LHCN-M2 (cell line): Measurements from ENCODE around the gene RPL10. TPM values are rescaled to one million over a fixed set of nuclear protein-coding genes. Genes with fewer than 3 reads are reported as not detected.
"Not testable (repeated sequence)": the region's sequence is repeated elsewhere in the genome, so short reads cannot be mapped to it uniquely, and the experiment has no call there.

Experiments used
- DNase-seq: peaks from one replicate; pipeline ENCODE4 v3.0.0-alpha.2; 2012; ENCODE audit warnings: low read depth
- total RNA-seq: library from RNA; depleted of rRNA; stranded (reverse); fragments of >200 nt; gene quantifications from 2 replicates; pipeline ENCODE4 v1.2.3, GENCODE V29; 2014

Gene RPL10
- total RNA-seq, 1 experiment from 2014 or later: 4,535 TPM

DNA sequence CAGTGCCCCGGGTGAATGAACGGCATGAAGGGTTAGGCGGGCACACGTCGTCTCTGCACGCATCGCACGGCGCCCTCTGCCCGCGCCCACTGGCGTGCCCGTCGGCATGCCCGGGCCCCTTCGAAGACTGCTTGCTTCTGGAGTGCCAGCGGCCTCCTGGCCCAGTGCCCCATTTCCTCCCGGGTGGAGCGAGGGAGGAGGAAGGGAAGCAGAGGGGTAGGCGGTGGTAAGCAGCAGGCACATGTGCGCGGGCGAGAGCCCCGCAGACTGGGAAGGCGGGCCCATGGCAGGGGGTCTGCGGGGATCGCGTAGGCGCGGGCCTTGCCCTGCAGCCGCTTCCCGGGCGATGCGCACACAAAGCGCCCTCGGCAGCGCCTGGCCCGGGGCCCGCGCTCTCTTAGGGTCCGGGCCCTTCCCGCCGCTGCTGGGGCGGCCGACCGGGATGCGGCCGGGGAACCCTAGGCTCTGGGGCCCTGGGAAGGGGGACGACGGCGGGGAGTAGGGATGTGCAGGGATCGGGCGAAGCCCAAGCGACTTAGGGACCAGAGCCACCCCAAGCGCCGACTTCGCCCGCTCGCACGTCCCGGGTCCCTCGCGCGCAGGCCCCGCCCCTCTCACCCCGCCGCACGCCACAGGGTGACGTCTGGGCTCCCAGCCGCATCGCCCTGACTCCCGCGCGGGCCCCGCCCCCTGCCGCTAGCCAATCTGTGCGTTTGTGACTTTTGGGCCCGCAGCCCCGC, 19.9 kb upstream of the RPL10 start:
- peak; percentile 39 for DNase-seq

- peak; percentile 96 for DNase-seq
Observed at GRCh38 chrX:154378799-154379568, 19.2 kb upstream of the RPL10 start, which contains the start of gene EMD. Gene EMD (plus strand): TSS chrX:154379295. CDS start chrX:154379485, 190 bp downstream.

DNA sequence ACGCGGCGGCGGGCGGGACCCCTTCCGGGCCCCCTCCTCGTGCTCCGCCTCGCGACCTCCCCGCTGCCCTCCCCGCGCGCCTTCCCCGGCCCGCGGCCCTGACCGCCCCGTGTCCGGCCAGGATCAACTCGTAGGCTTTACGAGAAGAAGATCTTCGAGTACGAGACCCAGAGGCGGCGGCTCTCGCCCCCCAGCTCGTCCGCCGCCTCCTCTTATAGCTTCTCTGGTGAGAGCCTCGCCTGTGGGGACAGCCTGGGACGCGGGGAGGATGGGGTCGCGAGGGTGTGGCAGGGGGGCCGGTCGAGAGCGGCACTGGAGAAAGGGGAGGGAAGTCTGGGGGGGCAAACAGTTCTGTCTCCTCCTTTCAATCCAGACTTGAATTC, 18.6 kb upstream of the RPL10 start:
- no peak for DNase-seq

DNA sequence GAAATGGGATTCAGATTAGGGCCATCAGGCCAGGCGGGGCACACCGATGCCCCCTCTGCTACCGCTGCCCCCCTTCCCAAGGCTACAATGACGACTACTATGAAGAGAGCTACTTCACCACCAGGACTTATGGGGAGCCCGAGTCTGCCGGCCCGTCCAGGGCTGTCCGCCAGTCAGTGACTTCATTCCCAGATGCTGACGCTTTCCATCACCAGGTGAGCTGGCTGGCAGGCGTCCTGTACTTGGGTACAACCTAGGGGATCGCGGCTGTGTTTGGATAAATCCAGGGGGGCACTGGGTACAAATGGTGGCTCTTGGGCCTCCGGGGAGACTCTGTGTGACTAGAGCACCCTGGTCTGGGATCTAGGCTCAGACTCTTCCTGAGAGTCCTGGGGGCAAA, 18.0 kb upstream of the RPL10 start:
- no peak for DNase-seq

- DNase-seq: no peak
Observed at GRCh38 chrX:154380787-154381186, 17.4 kb upstream of the RPL10 start.

GRCh38 chrX:154381271-154381670, 16.9 kb upstream of the RPL10 start:
- no peak for DNase-seq

DNA sequence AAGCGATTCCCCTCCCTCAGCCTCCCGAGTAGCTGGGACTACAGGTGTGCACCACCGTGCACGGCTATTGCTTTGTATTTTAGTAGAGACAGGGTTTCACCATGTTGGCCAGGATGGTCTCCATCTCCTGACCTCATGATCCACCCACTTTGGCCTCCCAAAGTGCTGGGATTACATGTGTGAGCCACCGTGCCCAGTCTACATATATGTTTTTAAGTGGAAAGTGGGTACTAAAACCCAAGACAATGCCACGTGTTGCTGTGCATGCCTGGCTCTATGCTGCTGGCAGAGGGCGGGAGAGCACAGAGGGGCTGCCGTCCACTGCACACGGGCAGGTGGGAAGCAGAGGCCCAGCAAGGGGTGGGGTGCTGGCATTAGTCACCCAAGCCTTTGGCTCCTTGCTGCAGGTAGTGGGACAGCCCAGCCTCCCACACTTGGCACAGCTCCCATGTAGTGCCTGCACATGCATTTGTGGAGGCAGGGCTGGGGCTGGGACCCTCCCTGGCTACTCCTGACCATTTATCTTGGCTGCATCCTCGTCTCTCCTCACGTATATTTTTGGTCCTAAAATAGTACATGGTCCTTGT, 15.6 kb upstream of the RPL10 start:
- no peak for DNase-seq

GRCh38 chrX:154383359-154384283, 14.6 kb upstream of the RPL10 start:
- DNase-seq: no peak

GRCh38 chrX:154384284-154384892, 13.8 kb upstream of the RPL10 start:
- no peak for DNase-seq

GRCh38 chrX:154388094-154388493, 10.1 kb upstream of the RPL10 start:
- DNase-seq: not testable (repeated sequence)

GRCh38 chrX:154388649-154389048, 9.5 kb upstream of the RPL10 start:
- DNase-seq: not testable (repeated sequence)

DNA sequence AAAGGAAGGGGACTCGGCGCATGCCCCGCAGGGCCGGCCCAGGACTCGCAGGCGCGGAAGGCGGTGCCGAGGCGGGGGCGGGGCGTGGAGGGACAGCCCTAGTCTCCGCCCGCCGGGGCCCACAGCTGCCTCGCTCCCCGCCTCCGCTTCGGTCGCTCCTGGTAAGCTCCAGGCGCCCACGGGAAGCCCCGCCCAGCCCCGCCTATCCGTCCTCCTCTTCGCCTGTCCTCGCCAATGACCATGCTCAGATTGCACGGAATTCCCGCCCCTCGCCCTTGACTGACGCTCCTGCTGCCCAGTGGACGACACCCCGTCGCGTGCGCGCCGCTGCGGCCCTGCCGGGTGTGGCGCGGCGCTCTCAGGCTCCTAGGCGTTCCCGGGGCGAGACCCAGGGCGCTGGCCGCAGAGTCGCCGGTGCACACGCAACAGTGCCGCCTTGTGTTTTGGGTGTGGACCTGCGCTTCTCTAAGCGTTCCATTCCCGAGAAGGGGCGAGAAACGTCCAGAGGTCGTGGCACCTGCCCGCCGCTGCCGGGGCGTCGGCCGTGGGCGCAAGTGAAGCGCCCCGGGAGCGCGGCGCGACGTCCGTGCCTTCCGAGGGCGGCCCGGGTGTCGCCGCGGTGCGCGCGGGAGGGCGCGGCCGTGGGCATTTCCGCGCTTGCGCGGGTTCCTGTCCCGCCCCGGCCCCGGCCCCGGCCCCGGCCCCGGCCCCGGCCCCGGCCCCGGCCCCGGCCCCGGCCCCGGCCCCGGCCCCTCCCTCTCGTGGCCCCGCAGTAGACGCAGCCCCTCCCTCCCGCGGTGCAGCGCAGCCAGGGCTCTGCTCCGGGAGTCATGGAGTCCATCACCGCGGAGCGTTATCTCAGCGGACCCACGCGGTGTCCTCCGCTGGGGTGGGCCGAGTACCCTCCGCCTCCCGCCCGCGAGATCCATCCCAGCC, 8.1 kb upstream of the RPL10 start:
- DNase-seq: not testable (repeated sequence)

- DNase-seq: not testable (repeated sequence)
Observed at GRCh38 chrX:154396363-154396762, 1.8 kb upstream of the RPL10 start.

DNA sequence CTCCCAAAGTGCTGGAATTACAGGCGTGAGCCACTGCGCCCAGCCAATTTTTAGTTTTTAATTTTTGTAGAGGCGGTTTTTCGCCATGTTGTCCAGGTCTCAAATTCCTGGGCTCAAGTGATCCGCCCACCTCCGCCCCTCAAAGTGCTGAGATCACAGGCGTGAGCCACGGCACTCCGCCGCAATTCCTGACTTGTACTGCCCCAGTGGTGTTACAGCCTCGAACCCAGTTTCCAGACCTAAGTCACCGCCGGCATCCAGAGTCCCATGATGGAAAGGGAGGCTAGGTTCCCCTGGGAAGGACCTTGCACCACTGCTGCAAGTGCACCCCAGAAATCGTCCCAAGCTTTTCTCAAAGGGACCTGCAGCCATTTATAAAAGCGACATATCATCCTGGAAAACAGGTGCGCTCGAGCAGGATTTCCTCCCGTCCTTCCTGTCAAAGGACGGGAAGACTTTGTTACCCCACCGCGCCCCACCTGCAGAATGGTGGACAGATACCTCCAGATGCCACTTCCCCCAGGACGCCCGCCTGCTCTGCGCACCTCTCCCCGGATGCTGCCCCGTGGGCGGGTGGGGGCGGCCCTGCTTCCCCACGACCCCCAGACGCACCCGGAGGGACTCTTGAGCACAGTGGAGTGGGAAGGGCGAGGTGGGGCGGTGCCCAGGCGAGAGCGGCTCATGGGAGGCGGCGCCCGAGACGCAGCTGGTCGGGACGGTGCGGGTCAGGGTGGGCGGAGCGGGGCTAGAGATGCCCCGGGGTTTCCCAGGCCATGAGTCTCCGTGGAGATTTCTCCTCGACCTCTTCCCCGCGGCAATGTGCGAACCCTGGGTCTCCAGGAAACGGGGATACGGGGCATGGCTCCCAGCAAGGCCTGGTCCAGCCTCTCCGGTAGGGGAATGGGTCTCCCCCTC, 947 bp upstream of the RPL10 start:
- peak; percentile 64 for DNase-seq

DNA sequence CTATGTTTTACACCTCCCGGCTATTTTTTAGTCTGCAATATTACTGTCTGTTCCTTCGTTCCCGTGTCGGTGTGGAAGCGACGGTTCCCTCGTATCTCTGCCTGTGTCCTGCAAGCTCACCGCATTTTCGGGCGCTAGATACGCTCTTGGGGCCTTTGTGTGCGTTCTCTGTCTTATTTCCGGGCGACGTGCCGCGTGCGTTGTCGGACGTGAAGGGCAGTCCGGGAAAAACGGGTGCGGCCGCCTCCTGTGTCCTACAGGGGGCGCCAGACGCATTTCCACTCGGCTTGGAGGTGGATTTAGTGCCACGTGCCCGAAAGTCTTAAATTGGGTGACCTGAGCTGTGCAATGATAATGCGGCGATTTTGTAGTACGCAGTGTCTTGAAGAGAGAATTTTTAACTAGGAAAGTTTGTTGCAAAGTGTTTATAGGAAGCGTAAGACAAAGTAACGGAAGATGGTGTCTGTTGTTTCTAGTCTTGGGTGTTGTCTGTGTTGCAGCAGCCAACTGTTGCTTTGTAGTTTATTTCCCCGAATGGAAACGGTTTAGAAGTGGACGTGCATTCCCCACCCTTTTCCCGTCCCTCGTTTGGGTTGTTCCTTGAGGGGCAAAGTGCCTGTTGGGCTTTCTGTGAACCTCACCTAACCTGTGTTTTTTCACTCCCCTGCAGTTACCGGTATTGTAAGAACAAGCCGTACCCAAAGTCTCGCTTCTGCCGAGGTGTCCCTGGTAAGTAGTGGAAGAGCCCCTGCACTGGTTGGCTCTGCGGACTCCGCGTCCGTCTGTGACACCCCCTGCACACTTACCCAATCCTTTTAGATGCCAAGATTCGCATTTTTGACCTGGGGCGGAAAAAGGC, 720 bp downstream of the RPL10 start:
- peak; percentile 79 for DNase-seq

DNA sequence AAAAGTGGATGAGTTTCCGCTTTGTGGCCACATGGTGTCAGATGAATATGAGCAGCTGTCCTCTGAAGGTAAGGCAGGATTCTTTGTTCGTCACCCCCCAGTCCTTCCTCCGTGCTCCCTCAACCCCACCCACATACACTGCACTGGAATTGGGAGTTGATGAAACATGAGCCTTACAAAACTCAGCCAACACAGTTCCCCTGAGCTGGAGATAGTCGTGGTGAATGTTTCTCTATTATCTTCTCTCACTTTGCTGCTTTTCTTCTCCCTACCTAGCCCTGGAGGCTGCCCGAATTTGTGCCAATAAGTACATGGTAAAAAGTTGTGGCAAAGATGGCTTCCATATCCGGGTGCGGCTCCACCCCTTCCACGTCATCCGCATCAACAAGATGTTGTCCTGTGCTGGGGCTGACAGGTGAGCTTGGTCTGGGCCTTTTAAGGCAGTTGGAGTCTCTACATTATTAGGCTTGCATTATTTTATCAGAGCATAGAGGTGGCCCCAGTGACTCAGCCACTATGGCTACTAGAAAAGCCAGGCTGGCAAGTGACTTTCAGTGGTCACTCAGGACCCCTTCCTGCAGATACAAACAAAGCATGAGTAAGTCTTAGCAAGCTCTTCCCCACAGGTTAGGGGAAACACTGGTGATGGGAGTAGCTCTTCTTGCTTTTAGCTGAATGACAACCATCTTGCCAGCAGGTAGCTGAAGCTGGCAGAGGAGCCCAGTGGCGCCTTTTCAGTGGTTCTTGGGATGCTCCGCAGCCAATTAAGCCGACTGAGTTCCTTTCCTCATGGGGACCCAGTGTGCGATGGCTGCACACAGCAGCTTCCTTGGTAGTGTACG, 1.6 kb downstream of the RPL10 start:
- peak; percentile 38 for DNase-seq

DNA sequence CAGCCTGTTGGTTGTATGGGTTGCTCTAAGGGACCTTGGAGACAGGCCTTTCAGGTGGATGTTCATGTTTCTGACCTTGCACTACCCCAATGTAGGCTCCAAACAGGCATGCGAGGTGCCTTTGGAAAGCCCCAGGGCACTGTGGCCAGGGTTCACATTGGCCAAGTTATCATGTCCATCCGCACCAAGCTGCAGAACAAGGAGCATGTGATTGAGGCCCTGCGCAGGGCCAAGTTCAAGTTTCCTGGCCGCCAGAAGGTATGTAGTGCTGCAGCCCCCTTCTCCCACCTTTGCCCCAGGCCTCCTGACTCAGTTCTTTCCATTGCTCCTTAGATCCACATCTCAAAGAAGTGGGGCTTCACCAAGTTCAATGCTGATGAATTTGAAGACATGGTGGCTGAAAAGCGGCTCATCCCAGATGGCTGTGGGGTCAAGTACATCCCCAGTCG, 2.2 kb downstream of the RPL10 start:
- not testable (repeated sequence) for DNase-seq
